ENCODE measurements around the gene IFT25. TPM values are rescaled to one million over a fixed set of nuclear protein-coding genes. Genes with fewer than 3 reads are reported as not detected.

IFT25 gene
- total RNA-seq, 1 experiment from 2014 or later = 128 TPM

DNA sequence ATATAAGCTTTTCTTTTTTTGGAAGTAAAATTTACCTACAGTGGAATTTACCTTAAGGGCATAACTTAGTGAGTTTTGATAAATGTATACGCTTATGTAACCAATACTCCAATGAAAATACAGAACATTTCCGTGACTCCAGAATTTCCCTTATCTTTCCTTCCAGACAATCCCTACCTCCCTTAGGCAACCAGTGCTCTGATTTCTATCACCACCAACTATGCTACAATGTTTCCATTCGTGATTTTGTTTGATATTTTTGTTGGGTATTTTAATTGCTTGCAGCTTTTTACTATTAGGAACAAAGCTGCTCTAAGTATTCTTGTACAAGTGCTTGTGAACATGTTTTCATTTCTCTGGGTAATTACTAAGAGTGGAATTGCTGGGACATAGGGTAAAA lies 14.6 kb downstream of the IFT25 start:
- Histone ChIP-seq H3K4me1 (replicated peaks; ENCODE audit: insufficient read depth) (no peaks in the 10 kb centered on the region), H4K20me1 (ENCODE audit: insufficient read depth) (no peaks in the 10 kb centered on the region), H3F3A (ENCODE audit: insufficient read depth, low read depth) (0 out of 2 replicates have a peak, but pooled peaks cover 5% of the 10 kb centered on the region), H3K9me3 (ENCODE audit: insufficient read depth, low read depth) (peaks cover 26% of the 10 kb centered on the region), H3K79me2 (ENCODE audit: low read depth) (no peaks in the 10 kb centered on the region), H3K27ac (no peak overlapping the region), H3K9me2 (ENCODE audit: insufficient read depth) (no peaks in the 10 kb centered on the region), H3K4me2 (no peak overlapping the region), H3K4me3 (no peak overlapping the region), H2AFZ (no peak overlapping the region), H3K27me3 (ENCODE audit: insufficient read depth, low read depth) (no peaks in the 10 kb centered on the region), H3K36me3 (ENCODE audit: low read depth) (peaks cover 47% of the 10 kb centered on the region)
- BruUV-seq (replicated peaks) = no TSS peak
- intact Hi-C loops (cut with micrococcal nuclease; ENCODE audit: unreplicated experiment) = no loop called here
- TF ChIP-seq EZH2 (IDR thresholded peaks at IDR 0.05; ENCODE audit: low read depth) = no peak
- TF ChIP-seq, protein P1, sequence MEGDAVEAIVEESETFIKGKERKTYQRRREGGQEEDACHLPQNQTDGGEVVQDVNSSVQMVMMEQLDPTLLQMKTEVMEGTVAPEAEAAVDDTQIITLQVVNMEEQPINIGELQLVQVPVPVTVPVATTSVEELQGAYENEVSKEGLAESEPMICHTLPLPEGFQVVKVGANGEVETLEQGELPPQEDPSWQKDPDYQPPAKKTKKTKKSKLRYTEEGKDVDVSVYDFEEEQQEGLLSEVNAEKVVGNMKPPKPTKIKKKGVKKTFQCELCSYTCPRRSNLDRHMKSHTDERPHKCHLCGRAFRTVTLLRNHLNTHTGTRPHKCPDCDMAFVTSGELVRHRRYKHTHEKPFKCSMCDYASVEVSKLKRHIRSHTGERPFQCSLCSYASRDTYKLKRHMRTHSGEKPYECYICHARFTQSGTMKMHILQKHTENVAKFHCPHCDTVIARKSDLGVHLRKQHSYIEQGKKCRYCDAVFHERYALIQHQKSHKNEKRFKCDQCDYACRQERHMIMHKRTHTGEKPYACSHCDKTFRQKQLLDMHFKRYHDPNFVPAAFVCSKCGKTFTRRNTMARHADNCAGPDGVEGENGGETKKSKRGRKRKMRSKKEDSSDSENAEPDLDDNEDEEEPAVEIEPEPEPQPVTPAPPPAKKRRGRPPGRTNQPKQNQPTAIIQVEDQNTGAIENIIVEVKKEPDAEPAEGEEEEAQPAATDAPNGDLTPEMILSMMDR (conservative IDR thresholded peaks at IDR 0.05) = no peak
- no peak for DNase-seq
- ChIA-PET POLR2A (ENCODE audit: unreplicated experiment) (no interaction called here), CTCF (no interaction called here)

DNA sequence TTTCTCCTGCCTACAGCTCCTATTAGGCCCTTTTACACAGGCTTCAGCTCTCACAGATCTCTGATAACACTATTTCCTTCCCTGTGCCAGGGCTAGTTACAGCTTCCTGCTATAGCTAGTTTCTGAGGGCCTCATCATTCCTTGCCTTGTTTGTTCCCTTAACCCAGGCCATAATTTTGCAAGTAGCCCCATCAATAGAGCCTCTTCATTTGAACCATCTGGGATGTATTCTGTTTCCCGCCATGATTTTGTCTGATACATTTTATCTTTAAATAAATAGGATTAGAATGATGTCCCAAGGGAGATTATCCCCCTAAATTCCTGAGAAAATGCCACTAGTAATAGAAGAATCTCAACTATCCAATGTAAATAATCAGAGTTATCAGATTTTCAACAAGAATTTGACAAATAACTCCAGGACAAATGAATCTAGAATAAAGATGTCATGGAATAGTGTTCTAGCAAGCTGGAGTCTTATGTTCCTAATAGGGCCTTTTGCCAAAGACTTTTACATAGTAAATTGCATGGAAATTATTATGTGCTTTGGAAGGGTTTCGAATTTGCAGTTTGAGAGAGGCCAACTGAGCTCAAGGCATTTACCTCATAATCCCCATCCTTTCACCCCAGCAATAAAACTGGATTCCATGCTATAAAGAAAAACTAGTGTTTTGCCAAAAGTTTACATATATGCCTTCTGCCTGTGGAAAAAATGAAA lies 16.1 kb downstream of the IFT25 start:
- H3K9me3 ChIP-seq (ENCODE audit: insufficient read depth, low read depth) = peaks cover 15% of the 10 kb centered on the region
- intact Hi-C loops (cut with micrococcal nuclease; ENCODE audit: unreplicated experiment) = no loop called here
- no peak for DNase-seq
- TF ChIP-seq EZH2 (IDR thresholded peaks at IDR 0.05; ENCODE audit: low read depth) = no peak
- TF ChIP-seq, protein P1 (conservative IDR thresholded peaks at IDR 0.05) = no peak
- H3K27ac ChIP-seq = no peak overlapping the region
- no peak overlapping the region for H2AFZ ChIP-seq
- peaks cover 35% of the 10 kb centered on the region for H3K36me3 ChIP-seq (ENCODE audit: low read depth)
- H3K27me3 ChIP-seq (ENCODE audit: insufficient read depth, low read depth) = no peaks in the 10 kb centered on the region
- ChIA-PET CTCF (no interaction called here), POLR2A (ENCODE audit: unreplicated experiment) (interaction anchor here (0.6 kb wide), 1 partner anchor 9 kb away, joined by 18 read pairs; no protein-coding TSS in a partner anchor)
- no TSS peak for BruUV-seq (replicated peaks)
- H3K9me2 ChIP-seq (ENCODE audit: insufficient read depth) = no peaks in the 10 kb centered on the region
- H3K79me2 ChIP-seq (ENCODE audit: low read depth) = no peaks in the 10 kb centered on the region
- no peak overlapping the region for H3K4me3 ChIP-seq
- no peaks in the 10 kb centered on the region for H3K4me1 ChIP-seq (replicated peaks; ENCODE audit: insufficient read depth)
- H3F3A ChIP-seq (ENCODE audit: insufficient read depth, low read depth) = 0 out of 2 replicates have a peak, but pooled peaks cover 5% of the 10 kb centered on the region
- H4K20me1 ChIP-seq (ENCODE audit: insufficient read depth) = no peaks in the 10 kb centered on the region
- no peak overlapping the region for H3K4me2 ChIP-seq

DNA sequence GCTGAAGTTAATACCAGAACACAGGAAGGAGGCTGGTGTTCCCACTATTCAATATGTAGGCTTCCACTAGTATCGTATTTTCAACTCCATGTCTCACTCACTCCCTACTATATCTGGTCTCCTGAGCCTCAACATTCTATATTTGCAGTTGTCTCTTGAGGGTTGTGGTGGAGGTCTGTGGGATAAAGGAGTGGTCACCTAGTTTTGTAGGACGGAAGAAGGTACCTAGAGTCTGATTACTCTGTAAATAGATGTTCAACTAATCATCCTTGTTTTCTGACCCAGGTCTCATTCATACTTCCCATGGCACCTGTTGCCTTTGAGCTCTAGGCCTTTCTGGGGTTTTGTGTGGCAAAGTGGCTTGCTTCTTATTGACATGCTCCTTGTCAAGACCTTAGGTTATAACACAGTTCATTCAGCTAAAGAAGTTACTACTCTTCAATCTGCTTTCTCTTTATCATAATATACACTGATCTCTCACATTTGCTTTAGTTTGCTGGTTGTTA lies 18.1 kb downstream of the IFT25 start:
- Histone ChIP-seq H3F3A (ENCODE audit: insufficient read depth, low read depth) (0 out of 2 replicates have a peak, but pooled peaks cover 12% of the 10 kb centered on the region), H2AFZ (no peak overlapping the region), H3K4me1 (replicated peaks; ENCODE audit: insufficient read depth) (no peaks in the 10 kb centered on the region), H3K4me2 (no peak overlapping the region), H3K9me2 (ENCODE audit: insufficient read depth) (no peaks in the 10 kb centered on the region), H3K4me3 (no peak overlapping the region), H3K79me2 (ENCODE audit: low read depth) (no peaks in the 10 kb centered on the region), H3K27me3 (ENCODE audit: insufficient read depth, low read depth) (no peaks in the 10 kb centered on the region), H3K9me3 (ENCODE audit: insufficient read depth, low read depth) (no peaks in the 10 kb centered on the region; the same call in 1 of the 2 replicates), H4K20me1 (ENCODE audit: insufficient read depth) (no peaks in the 10 kb centered on the region), H3K27ac (no peak overlapping the region), H3K36me3 (ENCODE audit: low read depth) (peaks cover 34% of the 10 kb centered on the region)
- ChIA-PET CTCF (no interaction called here), POLR2A (ENCODE audit: unreplicated experiment) (no interaction called here)
- no TSS peak for BruUV-seq (replicated peaks)
- TF ChIP-seq, protein P1 (conservative IDR thresholded peaks at IDR 0.05) = no peak
- TF ChIP-seq EZH2 (IDR thresholded peaks at IDR 0.05; ENCODE audit: low read depth) = no peak
- intact Hi-C loops (cut with micrococcal nuclease; ENCODE audit: unreplicated experiment) = no loop called here
- no peak for DNase-seq
